GM19239 (cell line): ENCODE results near the gene BTBD10.
A peak's percentile ranks its signal among the peaks of the same experiment; 100 is the strongest.

ENCODE experiments used
- DNase-seq: peaks from one replicate; pipeline ENCODE4 v3.0.0; 2011; ENCODE audit warnings: low spot score; ENCODE audit not compliant: insufficient read length
- FAIRE-seq: peaks from 2 replicates; lab custom pipeline; 2011; peaks lifted over from hg19 to GRCh38; lab: Jason Lieb, UNC

The BTBD10 gene

GRCh38 chr11:13343067-13343466, 120.0 kb downstream of the BTBD10 start:
- FAIRE-seq (peak; percentile 14), DNase-seq (no peak)

- FAIRE-seq (no peak), DNase-seq (no peak)
These were observed 122.0 kb downstream of the BTBD10 start for GRCh38 chr11:13341026-13341425.

DNA sequence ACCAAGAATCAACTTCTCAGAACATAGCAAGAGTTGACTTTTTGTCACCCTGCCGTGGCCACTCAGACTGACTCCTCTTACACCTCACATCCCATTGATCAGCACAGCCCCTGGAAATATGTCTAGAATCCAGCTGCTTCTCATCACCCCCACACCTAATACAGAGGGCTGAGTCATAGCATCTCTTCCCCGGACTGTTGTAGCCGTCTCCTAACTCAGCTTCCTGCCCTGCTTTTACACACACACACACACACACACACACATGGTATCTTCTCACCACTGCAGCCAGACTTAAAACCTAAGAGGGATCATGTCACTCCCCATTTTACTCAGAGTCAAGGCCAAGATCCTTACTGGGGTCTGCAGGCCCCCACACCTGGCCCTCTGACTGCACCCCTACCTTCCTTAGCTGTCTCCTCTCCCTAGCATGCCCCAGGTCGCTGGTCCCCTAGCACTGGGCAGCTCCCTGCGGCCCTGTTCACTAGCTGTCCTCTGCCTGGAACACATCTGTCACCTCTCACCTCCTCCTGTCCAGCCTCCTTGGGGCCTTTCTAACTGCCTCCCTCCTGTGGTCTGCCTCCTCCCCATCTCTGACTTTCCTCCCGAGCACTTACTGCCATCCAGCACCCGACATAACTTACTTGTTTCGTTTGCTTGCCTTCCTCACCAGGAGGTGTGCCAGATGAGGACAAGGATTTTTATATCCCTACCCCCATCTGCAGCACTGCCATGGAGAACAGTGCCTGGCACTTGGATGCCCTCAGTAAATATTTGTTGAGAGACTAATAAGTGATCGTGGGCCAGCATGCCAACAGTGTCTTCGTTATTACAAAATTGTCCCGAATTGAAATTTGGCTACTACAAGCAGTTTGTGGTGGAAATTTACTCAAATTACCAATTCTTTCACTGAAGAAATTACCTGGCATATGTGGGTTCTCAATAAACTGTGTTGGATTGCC, 123.5 kb downstream of the BTBD10 start:
- DNase-seq, result no peak
- no peak for FAIRE-seq

DNA sequence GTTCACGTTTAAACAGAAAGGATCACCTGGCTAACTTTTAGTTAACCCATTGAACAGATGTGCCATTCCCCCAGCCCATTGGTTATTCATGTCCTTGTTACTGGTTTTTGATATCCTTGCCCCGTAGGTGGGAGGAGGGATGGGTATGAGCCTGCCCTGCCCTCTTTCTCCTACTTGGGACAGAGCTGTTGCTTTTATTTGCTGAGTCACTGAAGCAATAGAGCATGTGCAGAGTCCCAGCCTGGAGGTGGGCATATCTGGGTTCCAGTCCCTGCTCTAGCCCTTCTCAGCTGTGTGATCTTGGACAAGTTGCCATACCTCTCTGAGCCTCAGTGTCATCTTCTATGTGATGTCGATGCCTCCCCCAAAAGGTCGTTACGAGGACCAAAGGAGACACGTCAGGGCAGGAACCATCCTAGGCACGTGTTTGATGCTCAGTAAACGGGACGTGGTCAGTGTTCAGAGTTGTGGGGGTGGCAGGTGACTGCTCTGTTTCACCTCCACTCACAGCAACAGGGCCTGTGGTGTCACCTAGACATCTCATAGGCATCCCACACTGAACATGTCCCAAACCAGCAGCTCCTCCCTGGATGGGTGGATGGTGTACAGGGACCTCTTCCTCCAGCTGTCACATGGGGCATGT, 124.5 kb downstream of the BTBD10 start:
- DNase-seq, result no peak
- peak; percentile 39 for FAIRE-seq

DNA sequence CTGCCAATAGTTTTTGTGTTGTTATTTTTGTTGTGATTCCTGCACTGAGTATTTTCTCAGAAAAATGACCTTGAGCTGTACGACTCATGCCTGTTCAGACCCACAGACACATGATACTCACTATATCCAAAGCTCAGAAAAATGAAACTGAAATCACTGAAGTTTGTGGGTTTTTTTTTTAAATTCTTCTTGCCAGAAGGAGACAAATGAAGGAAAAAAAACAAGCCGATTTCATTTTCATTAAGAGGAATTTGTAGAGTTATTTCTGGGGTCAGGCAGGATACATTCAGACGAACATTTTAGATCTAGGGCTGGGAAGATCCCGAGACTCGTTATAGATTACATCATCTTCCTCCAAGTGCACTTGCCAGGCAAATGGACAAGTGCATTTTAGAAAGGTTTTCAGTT, 125.0 kb downstream of the BTBD10 start:
- DNase-seq (no peak), FAIRE-seq (peak; percentile 61)
